Breast epithelium (tissue), 4 donors: ENCODE data around the gene LRRFIP2. TPM values are rescaled to one million over a fixed set of nuclear protein-coding genes. Genes with fewer than 3 reads are reported as not detected.
"Not testable (repeated sequence)": the region's sequence is repeated elsewhere in the genome, so short reads cannot be mapped to it uniquely, and the experiment has no call there.

Experiments used
- DNase-seq, 2 donors: peaks; one replicate each; pipeline ENCODE4 v3.0.0-alpha.2; 2019; ENCODE audit warnings: low spot score in 2 of 2
- H3K27ac ChIP-seq, 2 donors: fragments of 200-600 bp; sonication (generic) in 1 of 2; one replicate each; pipeline ENCODE4 v1.5.1; 2016 to 2019; ENCODE audit warnings: mild to moderate bottlenecking in 1 of 2
- H3K27me3 ChIP-seq, 2 donors: fragments of 200-600 bp; sonication (generic) in 1 of 2; one replicate each; pipeline versions ENCODE4 v1.5.1 to v1.6.0; 2017 to 2019; ENCODE audit warnings: control low read depth in 1 of 2, mild to moderate bottlenecking in 1 of 2
- H3K36me3 ChIP-seq: fragments of 200-600 bp; one replicate; pipeline ENCODE4 v1.5.1; 2019
- H3K4me1 ChIP-seq, 2 donors: fragments of 200-600 bp; sonication (generic); one replicate each; pipeline ENCODE4 v1.5.1; 2016 to 2019; ENCODE audit warnings: control low read depth in 1 of 2
- H3K4me3 ChIP-seq, 3 donors: fragments of 200-600 bp; sonication (generic); 1 replicate in 2 of 3; 2 replicates in 1 of 3; pipeline ENCODE4 v1.5.1; 2016 to 2019; ENCODE audit warnings: mild to moderate bottlenecking in 3 of 3, moderate library complexity in 2 of 3
- H3K9me3 ChIP-seq, 2 donors: fragments of 200-600 bp; sonication (generic) in 1 of 2; one replicate each; pipeline ENCODE4 v1.5.1; 2016 to 2019; ENCODE audit warnings: control low read depth in 1 of 2
- CTCF ChIP-seq, 3 donors: fragments of 450-650 bp; IDR thresholded peaks; one replicate each; pipeline ENCODE4 v1.5.1; 2016 to 2017; ENCODE audit warnings: antibody characterized with exemption in 3 of 3, mild to moderate bottlenecking in 3 of 3, moderate library complexity in 3 of 3
- POLR2A ChIP-seq: fragments of 450-650 bp; IDR thresholded peaks from one replicate; pipeline ENCODE4 v1.6.1; 2016; ENCODE audit warnings: antibody characterized with exemption, mild to moderate bottlenecking, moderate library complexity
- POLR2AphosphoS5 ChIP-seq, 3 donors: sonication (generic); formaldehyde crosslinking; IDR thresholded peaks; one replicate each; pipeline ENCODE4 v1.6.1; 2017; ENCODE audit warnings: antibody characterized with exemption in 3 of 3
- intact Hi-C: fragments of 100-400 bp; cut with DNase I; formaldehyde crosslinking; loops from one replicate; pipeline ENCODE4 v1.15.1; 2023; ENCODE audit warnings: low total_unique reads
- total RNA-seq, 3 donors: library from RNA; depleted of rRNA; stranded (reverse); fragments of >200 nt; gene quantifications; one replicate each; pipeline ENCODE4 v1.1.0, GENCODE V29; 2016

LRRFIP2 gene
- total RNA-seq, 3 donors from 2014 or later, result 50.2 to 65.9 (median 65.9) TPM

GRCh38 chr3:37068031-37068430 lies 106.4 kb downstream of the LRRFIP2 start:
- Histone ChIP-seq H3K4me3 (no peak overlapping the region), H3K27me3 (no peaks in the 10 kb centered on the region), H3K4me1 (no peaks in the 10 kb centered on the region), H3K9me3 (no peaks in the 10 kb centered on the region), H3K27ac (no peak overlapping the region), H3K36me3 (no peaks in the 10 kb centered on the region)
- no peak for TF ChIP-seq POLR2AphosphoS5 (IDR thresholded peaks at IDR 0.05)
- TF ChIP-seq CTCF (IDR thresholded peaks at IDR 0.05), result no peak
- TF ChIP-seq POLR2A, result no peak
- intact Hi-C loops, result no loop called here
- no peak for DNase-seq

- Histone ChIP-seq H3K27ac (no peak overlapping the region), H3K27me3 (no peaks in the 10 kb centered on the region), H3K4me1 (no peaks in the 10 kb centered on the region), H3K36me3 (no peaks in the 10 kb centered on the region), H3K4me3 (no peak overlapping the region), H3K9me3 (no peaks in the 10 kb centered on the region)
- TF ChIP-seq CTCF (IDR thresholded peaks at IDR 0.05), result no peak
- no peak for TF ChIP-seq POLR2AphosphoS5 (IDR thresholded peaks at IDR 0.05)
- no peak for TF ChIP-seq POLR2A
- intact Hi-C loops, result no loop called here
- no peak for DNase-seq
Observed at GRCh38 chr3:37067577-37067976, 106.8 kb downstream of the LRRFIP2 start.

GRCh38 chr3:37064747-37065146 lies 109.6 kb downstream of the LRRFIP2 start:
- Histone ChIP-seq H3K27me3 (no peaks in the 10 kb centered on the region), H3K4me3 (no peak overlapping the region), H3K4me1 (no peaks in the 10 kb centered on the region), H3K36me3 (no peaks in the 10 kb centered on the region), H3K27ac (no peak overlapping the region), H3K9me3 (no peaks in the 10 kb centered on the region)
- no peak for DNase-seq
- no peak for TF ChIP-seq CTCF (IDR thresholded peaks at IDR 0.05)
- no peak for TF ChIP-seq POLR2A
- no peak for TF ChIP-seq POLR2AphosphoS5 (IDR thresholded peaks at IDR 0.05)
- intact Hi-C loops, result no loop called here

- H3K27ac ChIP-seq, result no peak overlapping the region
- intact Hi-C loops, result no loop called here
- no peak for DNase-seq
- no peaks in the 10 kb centered on the region for H3K36me3 ChIP-seq
- H3K9me3 ChIP-seq, result no peaks in the 10 kb centered on the region
- TF ChIP-seq CTCF (IDR thresholded peaks at IDR 0.05) (no peak), POLR2AphosphoS5 (IDR thresholded peaks at IDR 0.05) (no peak), POLR2A (no peak)
- H3K4me3 ChIP-seq, result no peak overlapping the region
- H3K27me3 ChIP-seq, result no peaks in the 10 kb centered on the region
- no peaks in the 10 kb centered on the region for H3K4me1 ChIP-seq
Observed at GRCh38 chr3:37058117-37058516, 116.3 kb downstream of the LRRFIP2 start.

GRCh38 chr3:37056826-37057225 lies 117.6 kb downstream of the LRRFIP2 start:
- Histone ChIP-seq H3K27me3 (no peaks in the 10 kb centered on the region), H3K27ac (no peak overlapping the region), H3K4me3 (no peak overlapping the region), H3K4me1 (no peaks in the 10 kb centered on the region), H3K36me3 (peaks cover 5% of the 10 kb centered on the region), H3K9me3 (no peaks in the 10 kb centered on the region)
- TF ChIP-seq POLR2A (no peak), CTCF (IDR thresholded peaks at IDR 0.05) (no peak), POLR2AphosphoS5 (IDR thresholded peaks at IDR 0.05) (no peak)
- intact Hi-C loops, result no loop called here
- DNase-seq, result no peak

- intact Hi-C loops, H3K36me3 ChIP-seq, DNase-seq, H3K4me1 ChIP-seq, H3K4me3 ChIP-seq, H3K27me3 ChIP-seq, H3K9me3 ChIP-seq: not testable (repeated sequence)
- peak overlapping the region in 1 of 2 donors; percentile 36 for H3K27ac ChIP-seq
Observed at GRCh38 chr3:37055077-37055476, 119.3 kb downstream of the LRRFIP2 start.
